Measurements from ENCODE around the gene CGREF1.
A peak's percentile ranks its signal among the peaks of the same experiment; 100 is the strongest.

CGREF1 gene

DNA sequence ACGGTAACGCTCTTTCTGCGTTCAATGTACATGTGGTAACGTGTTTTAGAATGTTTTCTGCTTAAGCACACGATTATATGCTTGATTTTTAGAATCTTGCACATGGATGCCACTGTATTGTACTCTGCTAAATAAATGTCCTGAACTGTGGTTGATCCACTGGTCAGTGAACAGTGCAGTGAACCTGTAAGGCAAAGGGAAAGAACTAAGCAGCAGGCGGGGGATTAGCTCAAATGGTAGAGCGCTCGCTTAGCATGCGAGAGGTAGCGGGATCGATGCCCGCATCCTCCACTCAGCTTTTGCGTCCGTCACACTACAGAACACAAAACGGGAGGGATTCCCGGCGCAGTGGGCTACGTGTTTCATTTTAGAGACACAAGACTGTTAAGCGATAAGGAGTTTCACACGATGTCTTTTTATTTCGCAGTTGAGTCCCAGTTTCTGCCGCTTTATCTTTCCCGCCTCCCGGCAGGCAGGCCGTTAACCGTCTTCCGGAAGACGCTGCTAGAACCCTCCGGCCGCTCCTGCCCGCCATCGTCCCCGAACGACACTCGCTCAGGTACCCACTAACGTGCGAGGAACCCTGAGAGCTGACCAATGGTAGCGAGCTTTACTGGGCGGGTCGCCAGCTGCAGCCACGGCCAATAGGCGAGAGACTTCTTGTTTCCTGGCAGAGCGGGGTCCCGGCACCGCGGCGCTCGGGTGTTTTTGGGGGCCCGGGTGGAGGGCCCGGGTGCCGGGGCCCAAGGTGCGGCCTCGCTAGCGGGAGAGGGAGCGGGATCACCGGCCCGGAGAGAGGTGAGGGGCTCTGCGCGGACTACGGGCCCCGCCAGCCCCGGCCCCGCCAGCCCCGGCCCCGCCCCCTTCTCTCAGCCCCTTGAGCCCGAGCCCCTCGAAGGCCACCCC is 67.7 kb downstream of the CGREF1 start, which contains the start of gene AGBL5:
Gene AGBL5 (plus strand): TSS at position 673 of the 906 bp plus-strand sequence. CDS start 1,291 bp downstream, outside the sequence.
- peak; percentile 90 to 94 (median 93) for DNase-seq (ENCODE audit: low read depth in 3 of 3, low spot score in 1 of 3)

All from stimulated activated CD4-positive, alpha-beta T cell treated with anti-CD3 and anti-CD28 coated beads, TNF-alpha, amount 100 ng/mL, for 1 hour (primary cell).